ENCODE measurements around the gene RP9. TPM values are rescaled to one million over a fixed set of nuclear protein-coding genes. Genes with fewer than 3 reads are reported as not detected.

The RP9 gene
- total and polyA plus RNA-seq, 9 donors = 6.2 to 24.2 (median 11.3) TPM

GRCh38 chr7:33087858-33088257 is 21.3 kb downstream of the RP9 start:
- intact Hi-C loops (cut with DNase I) = no loop called here
- DNase-seq = no peak
- Histone ChIP-seq H3K4me1 (ENCODE audit: insufficient read depth) (no peaks in the 10 kb centered on the region), H3K9me3 (no peaks in the 10 kb centered on the region), H3K36me3 (no peaks in the 10 kb centered on the region), H3K27ac (no peak overlapping the region), H3K4me3 (no peak overlapping the region), H3K27me3 (no peaks in the 10 kb centered on the region)
- WGBS, 3 donors = 79 to 85% (median 84%) methylated on average over 2 of the region's 2 CpGs
- TF ChIP-seq EP300 (IDR thresholded peaks at IDR 0.05) (no peak), POLR2A (IDR thresholded peaks at IDR 0.05) (no peak), CTCF (IDR thresholded peaks at IDR 0.05) (no peak)

- TF ChIP-seq POLR2A (IDR thresholded peaks at IDR 0.05) = no peak
- TF ChIP-seq EP300 (IDR thresholded peaks at IDR 0.05) = no peak
- TF ChIP-seq CTCF (IDR thresholded peaks at IDR 0.05) = no peak
- WGBS, 3 donors = 11 to 14% (median 12%) methylated on average over 2 of the region's 2 CpGs
- H3K27me3 ChIP-seq = no peaks in the 10 kb centered on the region
- no peak for DNase-seq
- H3K4me3 ChIP-seq = no peak overlapping the region
- no peaks in the 10 kb centered on the region for H3K9me3 ChIP-seq
- no peaks in the 10 kb centered on the region for H3K4me1 ChIP-seq (ENCODE audit: insufficient read depth)
- H3K36me3 ChIP-seq = no peaks in the 10 kb centered on the region
- H3K27ac ChIP-seq = no peak overlapping the region
- intact Hi-C loops (cut with DNase I) = no loop called here
Observed at GRCh38 chr7:33087356-33087755, 21.8 kb downstream of the RP9 start.

- Histone ChIP-seq H3K36me3 (no peaks in the 10 kb centered on the region), H3K9me3 (no peaks in the 10 kb centered on the region), H3K4me3 (no peak overlapping the region), H3K4me1 (ENCODE audit: insufficient read depth) (no peaks in the 10 kb centered on the region), H3K27ac (no peak overlapping the region), H3K27me3 (no peaks in the 10 kb centered on the region)
- TF ChIP-seq POLR2A (IDR thresholded peaks at IDR 0.05) (no peak), EP300 (IDR thresholded peaks at IDR 0.05) (no peak), CTCF (IDR thresholded peaks at IDR 0.05) (no peak)
- intact Hi-C loops (cut with DNase I) = no loop called here
- WGBS, 3 donors = 80 to 90% (median 83%) methylated on average over 9 of the region's 9 CpGs
- DNase-seq = no peak
Observed at GRCh38 chr7:33079763-33080690, 29.2 kb downstream of the RP9 start.

GRCh38 chr7:33079096-33079495 is 30.1 kb downstream of the RP9 start:
- WGBS, 3 donors = 80 to 88% (median 80%) methylated on average over 2 of the region's 2 CpGs
- no peak overlapping the region for H3K27ac ChIP-seq
- no peak for DNase-seq
- TF ChIP-seq POLR2A (IDR thresholded peaks at IDR 0.05) (no peak), CTCF (IDR thresholded peaks at IDR 0.05) (no peak), EP300 (IDR thresholded peaks at IDR 0.05) (no peak)
- no peaks in the 10 kb centered on the region for H3K4me1 ChIP-seq (ENCODE audit: insufficient read depth)
- H3K36me3 ChIP-seq = no peaks in the 10 kb centered on the region
- no peaks in the 10 kb centered on the region for H3K27me3 ChIP-seq
- intact Hi-C loops (cut with DNase I) = no loop called here
- H3K4me3 ChIP-seq = no peak overlapping the region
- H3K9me3 ChIP-seq = no peaks in the 10 kb centered on the region

All from ovary (tissue), 9 donors.